Erythroblast (primary cell): ENCODE results near the gene CFB.
"Not testable (repeated sequence)": the region's sequence is repeated elsewhere in the genome, so short reads cannot be mapped to it uniquely, and the experiment has no call there.

Source experiments
- GATA1 ChIP-seq: IDR thresholded peaks from 2 replicates; pipeline ENCODE4 v1.6.1; 2011; ENCODE audit warnings: low read depth, mild to moderate bottlenecking, control low read depth, low read length, moderate library complexity
- POLR2A ChIP-seq: IDR thresholded peaks from 2 replicates; pipeline ENCODE4 v1.6.1; 2011; ENCODE audit warnings: mild to moderate bottlenecking, low read length

GRCh38 chr6:31980195-31980876 lies 34.4 kb downstream of the CFB start:
- not testable (repeated sequence) for TF ChIP-seq POLR2A, GATA1
